Parathyroid adenoma (tissue), 2 donors: ENCODE results near the gene TMEM151A.

Experiments
- H2AFZ ChIP-seq: fragments of 300-600 bp; sonication (generic); one replicate; pipeline ENCODE4 v1.7.0; 2017; ENCODE audit warnings: antibody characterized with exemption, mild to moderate bottlenecking
- H3K27ac ChIP-seq: fragments of 300-600 bp; sonication (generic); one replicate; pipeline ENCODE4 v1.7.0; 2017
- H3K27me3 ChIP-seq: fragments of 300-600 bp; sonication (generic); one replicate; pipeline ENCODE4 v1.7.0; 2017; ENCODE audit warnings: low read length; ENCODE audit not compliant: control insufficient read depth, insufficient read depth
- H3K36me3 ChIP-seq: fragments of 300-600 bp; sonication (generic); one replicate; pipeline ENCODE4 v1.7.0; 2017; ENCODE audit warnings: low read length; ENCODE audit not compliant: control insufficient read depth, insufficient read depth
- H3K4me1 ChIP-seq: fragments of 300-600 bp; sonication (generic); one replicate; pipeline ENCODE4 v1.7.0; 2017; ENCODE audit warnings: control low read depth
- H3K4me2 ChIP-seq: fragments of 300-600 bp; sonication (generic); one replicate; pipeline ENCODE4 v1.7.0; 2017; ENCODE audit warnings: low read length
- H3K4me3 ChIP-seq: fragments of 300-600 bp; sonication (generic); one replicate; pipeline ENCODE4 v1.7.0; 2017; ENCODE audit warnings: low read depth, low read length
- H3K79me2 ChIP-seq: fragments of 300-600 bp; sonication (generic); one replicate; pipeline ENCODE4 v1.7.0; 2017; ENCODE audit warnings: control low read depth
- H3K9ac ChIP-seq: fragments of 300-600 bp; sonication (generic); one replicate; pipeline ENCODE4 v1.7.0; 2017; ENCODE audit warnings: mild to moderate bottlenecking
- H3K9me3 ChIP-seq: fragments of 300-600 bp; sonication (generic); one replicate; pipeline ENCODE4 v1.7.0; 2017; ENCODE audit warnings: low read length; ENCODE audit not compliant: control insufficient read depth
- CTCF ChIP-seq: fragments of 300-600 bp; sonication (generic); IDR thresholded peaks from one replicate; pipeline ENCODE4 v1.7.0; 2017; ENCODE audit warnings: antibody characterized with exemption, mild to moderate bottlenecking
- donor health status: primary hyperparathyroidism.

Gene TMEM151A

GRCh38 chr11:66266378-66267038 lies 25.2 kb upstream of the TMEM151A start:
- Histone ChIP-seq H3K4me1 (peaks cover 2% of the 10 kb centered on the region), H3K4me3 (peak overlapping the region; percentile 27), H3K9me3 (no peaks in the 10 kb centered on the region), H3K9ac (no peak overlapping the region), H3K79me2 (no peaks in the 10 kb centered on the region), H3K27me3 (no peaks in the 10 kb centered on the region), H3K36me3 (no peaks in the 10 kb centered on the region), H2AFZ (no peak overlapping the region), H3K4me2 (no peak overlapping the region), H3K27ac (no peak overlapping the region)
- no peak for TF ChIP-seq CTCF

GRCh38 chr11:66267039-66267378 lies 24.7 kb upstream of the TMEM151A start:
- H3K36me3 ChIP-seq, result no peaks in the 10 kb centered on the region
- H3K9ac ChIP-seq, result no peak overlapping the region
- H3K4me3 ChIP-seq, result peak overlapping the region; percentile 27
- no peaks in the 10 kb centered on the region for H3K9me3 ChIP-seq
- H2AFZ ChIP-seq, result no peak overlapping the region
- H3K4me1 ChIP-seq, result peaks cover 2% of the 10 kb centered on the region
- peak overlapping the region; percentile 97 for H3K27ac ChIP-seq
- no peak for TF ChIP-seq CTCF
- H3K27me3 ChIP-seq, result no peaks in the 10 kb centered on the region
- no peaks in the 10 kb centered on the region for H3K79me2 ChIP-seq
- H3K4me2 ChIP-seq, result peak overlapping the region; percentile 65

GRCh38 chr11:66267379-66268243 lies 24.1 kb upstream of the TMEM151A start:
- Histone ChIP-seq H3K9ac (peak overlapping the region; percentile 14), H3K27ac (peak overlapping the region; percentile 97), H3K4me2 (peak overlapping the region; percentile 90), H3K27me3 (no peaks in the 10 kb centered on the region), H3K4me3 (peak overlapping the region; percentile 87), H2AFZ (peak overlapping the region; percentile 85), H3K4me1 (peaks cover 2% of the 10 kb centered on the region), H3K36me3 (no peaks in the 10 kb centered on the region), H3K79me2 (no peaks in the 10 kb centered on the region), H3K9me3 (no peaks in the 10 kb centered on the region)
- TF ChIP-seq CTCF, result no peak

- Histone ChIP-seq H3K79me2 (no peaks in the 10 kb centered on the region), H3K27ac (peak within 1 kb of the TSS; percentile 97), H3K36me3 (no peaks in the 10 kb centered on the region), H3K9ac (peak within 1 kb of the TSS; percentile 14), H3K4me1 (peaks cover 2% of the 10 kb centered on the region), H3K9me3 (no peaks in the 10 kb centered on the region), H3K4me3 (peak within 1 kb of the TSS; percentile 87), H3K4me2 (peak within 1 kb of the TSS; percentile 90), H2AFZ (peak within 1 kb of the TSS; percentile 85), H3K27me3 (no peaks in the 10 kb centered on the region)
- TF ChIP-seq CTCF, result no peak
Observed at GRCh38 chr11:66268244-66268951, 23.3 kb upstream of the TMEM151A start, which contains the start of gene RAB1B. Gene RAB1B (plus strand): TSS chr11:66268639. CDS start chr11:66268680, 41 bp downstream.
